Subcutaneous abdominal adipose tissue (tissue), 5 donors: ENCODE data around the gene EDAR.

Experiments
- H3K27ac ChIP-seq: one replicate; pipeline ENCODE4 v1.7.0; 2013; ENCODE audit warnings: low read depth, mild to moderate bottlenecking, inconsistent platforms, low read length, moderate library complexity
- H3K27me3 ChIP-seq, 5 donors: one replicate each; pipeline ENCODE4 v1.7.0; 2013; ENCODE audit warnings: low read length in 5 of 5, inconsistent platforms in 1 of 5; ENCODE audit not compliant: control insufficient read depth in 5 of 5, insufficient read depth in 4 of 5
- H3K36me3 ChIP-seq, 5 donors: one replicate each; pipeline ENCODE4 v1.7.0; 2013; ENCODE audit warnings: low read length in 5 of 5; ENCODE audit not compliant: control insufficient read depth in 5 of 5, insufficient read depth in 5 of 5
- H3K4me1 ChIP-seq, 5 donors: one replicate each; pipeline ENCODE4 v1.7.0; 2013; ENCODE audit warnings: low read length in 5 of 5, mild to moderate bottlenecking in 3 of 5, moderate library complexity in 1 of 5; ENCODE audit not compliant: control insufficient read depth in 5 of 5, insufficient read depth in 5 of 5
- H3K4me3 ChIP-seq, 5 donors: one replicate each; pipeline ENCODE4 v1.7.0; 2013; ENCODE audit warnings: low read length in 5 of 5, low read depth in 1 of 5
- H3K9ac ChIP-seq, 5 donors: one replicate each; pipeline ENCODE4 v1.7.0; 2013; ENCODE audit warnings: low read length in 5 of 5, mild to moderate bottlenecking in 4 of 5, moderate library complexity in 3 of 5
- H3K9me3 ChIP-seq, 5 donors: one replicate each; pipeline ENCODE4 v1.7.0; 2013; ENCODE audit warnings: low read length in 5 of 5; ENCODE audit not compliant: control insufficient read depth in 5 of 5
- donor health status: healthy.
- donor health status: healthy.
- donor health status: healthy.
- donor health status: healthy.
- donor health status: healthy.

Gene EDAR

DNA sequence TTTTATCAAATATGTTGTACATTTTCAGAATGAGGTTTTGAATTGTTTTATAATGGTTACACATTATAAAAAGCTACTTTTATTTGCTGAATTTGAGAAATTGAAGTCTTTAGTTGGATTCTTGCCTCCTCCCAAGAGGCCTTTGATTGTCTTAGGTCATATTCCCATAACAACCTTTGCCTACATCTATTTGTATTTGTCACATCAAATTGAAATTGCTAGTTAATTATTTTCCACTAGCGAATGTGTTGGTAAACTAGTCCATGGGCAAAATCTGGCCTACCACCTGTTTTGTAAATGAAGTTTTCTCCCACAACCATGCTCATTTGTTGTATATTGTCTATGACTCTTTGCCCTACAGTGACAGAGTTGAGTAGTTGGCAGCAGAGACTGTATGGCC lies 142.0 kb downstream of the EDAR start:
- no peaks in the 10 kb centered on the region for H3K4me1 ChIP-seq
- H3K27me3 ChIP-seq = no peaks in the 10 kb centered on the region
- no peaks in the 10 kb centered on the region for H3K9me3 ChIP-seq
- H3K36me3 ChIP-seq = peaks cover 0 to 5% (median 3%) of the 10 kb centered on the region in 5 donors
- H3K4me3 ChIP-seq = no peak overlapping the region
- no peak overlapping the region for H3K9ac ChIP-seq
- no peak overlapping the region for H3K27ac ChIP-seq

DNA sequence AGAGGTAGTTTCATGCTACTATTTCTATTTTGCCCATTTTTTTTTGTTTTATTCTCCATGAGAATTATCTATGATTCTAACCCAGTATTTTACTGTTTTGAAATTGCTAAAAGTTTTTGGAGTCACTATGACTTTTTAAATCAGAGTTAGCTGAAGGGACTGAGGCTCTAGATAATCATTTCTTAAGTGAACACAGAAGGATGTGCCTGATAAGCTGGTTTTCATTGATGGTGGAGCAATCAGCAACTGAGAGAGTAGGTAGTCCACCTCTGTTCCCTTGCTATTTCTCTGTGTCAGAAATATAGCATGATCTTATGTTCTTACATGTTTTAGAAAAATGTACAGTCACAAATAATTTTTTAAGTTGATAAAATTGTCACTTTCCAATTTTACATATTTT lies 143.1 kb downstream of the EDAR start:
- H3K9ac ChIP-seq = no peak overlapping the region
- H3K27ac ChIP-seq = no peak overlapping the region
- H3K36me3 ChIP-seq = peaks cover 0 to 5% (median 2%) of the 10 kb centered on the region in 5 donors
- peaks cover 0 to 9% (median 0%) of the 10 kb centered on the region in 5 donors for H3K9me3 ChIP-seq
- H3K27me3 ChIP-seq = no peaks in the 10 kb centered on the region
- no peaks in the 10 kb centered on the region for H3K4me1 ChIP-seq
- no peak overlapping the region for H3K4me3 ChIP-seq
